SK-N-SH (cell line): ENCODE measurements around the gene NSUN2.

Source experiments
- EP300 ChIP-seq, 2 experiments: IDR thresholded peaks; 2 replicates each; pipeline versions ENCODE4 v1.4.0 to v1.6.1; 2012; ENCODE audit warnings: borderline replicate concordance in 1 of 2, low read depth in 1 of 2, low read length in 1 of 2
- EZH2phosphoT487 ChIP-seq: fragments of 200-600 bp; sonication (generic); IDR thresholded peaks from 2 replicates; pipeline ENCODE4 v1.6.1; 2017; ENCODE audit warnings: low read depth, mixed run types, mild to moderate bottlenecking, antibody characterized with exemption, moderate library complexity, borderline replicate concordance
- FOXM1 ChIP-seq: IDR thresholded peaks from 2 replicates; pipeline ENCODE4 v1.4.0; 2012; ENCODE audit warnings: low read depth, mild to moderate bottlenecking
- JUND ChIP-seq: IDR thresholded peaks from 2 replicates; pipeline ENCODE4 v1.4.0; 2012
- POLR2AphosphoS5 ChIP-seq: IDR thresholded peaks from 2 replicates; pipeline ENCODE4 v1.6.1; 2012; ENCODE audit warnings: low read depth, low read length
- RCOR1 ChIP-seq: fragments of 150-350 bp; IDR thresholded peaks from 2 replicates; pipeline ENCODE4 v1.6.1; 2017; ENCODE audit warnings: antibody characterized with exemption, low read length
- RXRA ChIP-seq: IDR thresholded peaks from 2 replicates; pipeline ENCODE4 v1.4.0; 2012; ENCODE audit warnings: low read depth, mild to moderate bottlenecking, borderline replicate concordance
- SMC3 ChIP-seq: IDR thresholded peaks from 2 replicates; pipeline ENCODE4 v1.6.1; 2012; ENCODE audit warnings: low read depth, low read length, improper control_type of control experiment
- TAF1 ChIP-seq: IDR thresholded peaks from 2 replicates; pipeline ENCODE4 v1.6.1; 2012; ENCODE audit warnings: low read depth, mild to moderate bottlenecking, low read length, moderate library complexity, borderline replicate concordance
- TF ChIP-seq, protein P1 (sequence below): fragments of 200-600 bp; sonication (generic); IDR thresholded peaks from 2 replicates; pipeline ENCODE4 v1.6.1; 2017; ENCODE audit warnings: antibody characterized with exemption, mild to moderate bottlenecking, moderate library complexity
- TF ChIP-seq, protein P2 (sequence below): IDR thresholded peaks from 2 replicates; pipeline ENCODE4 v1.6.1; 2012; ENCODE audit warnings: mild to moderate bottlenecking, low read depth, low read length, moderate library complexity
- TF ChIP-seq, protein P3 (sequence below): IDR thresholded peaks from 2 replicates; pipeline ENCODE4 v1.4.0; 2012; ENCODE audit warnings: low read depth, borderline replicate concordance

DNA sequence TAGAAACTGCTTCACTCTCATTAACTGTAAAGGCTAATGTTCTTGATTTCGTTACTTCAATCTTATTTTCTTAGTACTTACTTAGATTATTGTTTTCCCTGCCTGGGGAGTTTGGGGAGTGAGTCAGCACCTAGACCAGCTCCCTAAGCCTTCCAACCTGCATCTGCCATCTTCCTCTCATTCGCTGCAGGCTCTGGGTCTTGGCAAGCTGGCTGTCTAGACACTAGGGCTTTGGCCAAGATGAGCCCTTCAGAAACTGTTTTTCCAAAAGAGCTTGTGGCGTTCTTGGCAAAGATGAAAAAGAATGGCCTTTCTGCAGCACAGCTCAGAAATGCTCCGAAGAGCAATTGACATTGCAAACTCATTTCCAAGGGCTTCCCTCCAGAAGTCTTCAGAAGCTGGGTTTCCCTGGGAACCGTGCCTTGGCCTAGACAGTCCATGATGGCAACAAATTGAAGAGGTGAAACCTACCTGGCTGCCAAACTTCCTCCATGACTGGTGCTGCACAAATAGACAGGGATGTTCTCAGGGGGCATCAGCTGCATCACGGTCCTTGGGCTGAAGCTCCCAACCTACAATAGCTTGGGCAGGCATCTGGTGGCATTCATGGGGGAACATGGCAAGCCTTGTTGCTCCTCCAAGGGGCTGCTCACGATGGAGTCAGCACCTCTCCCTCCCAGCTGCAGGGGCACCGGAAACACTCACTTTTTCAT is 76.6 kb downstream of the NSUN2 start:
- TF ChIP-seq, protein P1, sequence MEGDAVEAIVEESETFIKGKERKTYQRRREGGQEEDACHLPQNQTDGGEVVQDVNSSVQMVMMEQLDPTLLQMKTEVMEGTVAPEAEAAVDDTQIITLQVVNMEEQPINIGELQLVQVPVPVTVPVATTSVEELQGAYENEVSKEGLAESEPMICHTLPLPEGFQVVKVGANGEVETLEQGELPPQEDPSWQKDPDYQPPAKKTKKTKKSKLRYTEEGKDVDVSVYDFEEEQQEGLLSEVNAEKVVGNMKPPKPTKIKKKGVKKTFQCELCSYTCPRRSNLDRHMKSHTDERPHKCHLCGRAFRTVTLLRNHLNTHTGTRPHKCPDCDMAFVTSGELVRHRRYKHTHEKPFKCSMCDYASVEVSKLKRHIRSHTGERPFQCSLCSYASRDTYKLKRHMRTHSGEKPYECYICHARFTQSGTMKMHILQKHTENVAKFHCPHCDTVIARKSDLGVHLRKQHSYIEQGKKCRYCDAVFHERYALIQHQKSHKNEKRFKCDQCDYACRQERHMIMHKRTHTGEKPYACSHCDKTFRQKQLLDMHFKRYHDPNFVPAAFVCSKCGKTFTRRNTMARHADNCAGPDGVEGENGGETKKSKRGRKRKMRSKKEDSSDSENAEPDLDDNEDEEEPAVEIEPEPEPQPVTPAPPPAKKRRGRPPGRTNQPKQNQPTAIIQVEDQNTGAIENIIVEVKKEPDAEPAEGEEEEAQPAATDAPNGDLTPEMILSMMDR, result no peak
- TF ChIP-seq, protein P2, sequence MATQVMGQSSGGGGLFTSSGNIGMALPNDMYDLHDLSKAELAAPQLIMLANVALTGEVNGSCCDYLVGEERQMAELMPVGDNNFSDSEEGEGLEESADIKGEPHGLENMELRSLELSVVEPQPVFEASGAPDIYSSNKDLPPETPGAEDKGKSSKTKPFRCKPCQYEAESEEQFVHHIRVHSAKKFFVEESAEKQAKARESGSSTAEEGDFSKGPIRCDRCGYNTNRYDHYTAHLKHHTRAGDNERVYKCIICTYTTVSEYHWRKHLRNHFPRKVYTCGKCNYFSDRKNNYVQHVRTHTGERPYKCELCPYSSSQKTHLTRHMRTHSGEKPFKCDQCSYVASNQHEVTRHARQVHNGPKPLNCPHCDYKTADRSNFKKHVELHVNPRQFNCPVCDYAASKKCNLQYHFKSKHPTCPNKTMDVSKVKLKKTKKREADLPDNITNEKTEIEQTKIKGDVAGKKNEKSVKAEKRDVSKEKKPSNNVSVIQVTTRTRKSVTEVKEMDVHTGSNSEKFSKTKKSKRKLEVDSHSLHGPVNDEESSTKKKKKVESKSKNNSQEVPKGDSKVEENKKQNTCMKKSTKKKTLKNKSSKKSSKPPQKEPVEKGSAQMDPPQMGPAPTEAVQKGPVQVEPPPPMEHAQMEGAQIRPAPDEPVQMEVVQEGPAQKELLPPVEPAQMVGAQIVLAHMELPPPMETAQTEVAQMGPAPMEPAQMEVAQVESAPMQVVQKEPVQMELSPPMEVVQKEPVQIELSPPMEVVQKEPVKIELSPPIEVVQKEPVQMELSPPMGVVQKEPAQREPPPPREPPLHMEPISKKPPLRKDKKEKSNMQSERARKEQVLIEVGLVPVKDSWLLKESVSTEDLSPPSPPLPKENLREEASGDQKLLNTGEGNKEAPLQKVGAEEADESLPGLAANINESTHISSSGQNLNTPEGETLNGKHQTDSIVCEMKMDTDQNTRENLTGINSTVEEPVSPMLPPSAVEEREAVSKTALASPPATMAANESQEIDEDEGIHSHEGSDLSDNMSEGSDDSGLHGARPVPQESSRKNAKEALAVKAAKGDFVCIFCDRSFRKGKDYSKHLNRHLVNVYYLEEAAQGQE, result no peak
- TF ChIP-seq RXRA (no peak), POLR2AphosphoS5 (no peak), TAF1 (no peak), FOXM1 (no peak), EZH2phosphoT487 (no peak), SMC3 (no peak), JUND (no peak), EP300 (IDR thresholded peaks at IDR 0.05; ENCODE audit: borderline replicate concordance in 1 of 2, low read depth in 1 of 2, low read length in 1 of 2) (no peak), RCOR1 (no peak)
- TF ChIP-seq, protein P3, sequence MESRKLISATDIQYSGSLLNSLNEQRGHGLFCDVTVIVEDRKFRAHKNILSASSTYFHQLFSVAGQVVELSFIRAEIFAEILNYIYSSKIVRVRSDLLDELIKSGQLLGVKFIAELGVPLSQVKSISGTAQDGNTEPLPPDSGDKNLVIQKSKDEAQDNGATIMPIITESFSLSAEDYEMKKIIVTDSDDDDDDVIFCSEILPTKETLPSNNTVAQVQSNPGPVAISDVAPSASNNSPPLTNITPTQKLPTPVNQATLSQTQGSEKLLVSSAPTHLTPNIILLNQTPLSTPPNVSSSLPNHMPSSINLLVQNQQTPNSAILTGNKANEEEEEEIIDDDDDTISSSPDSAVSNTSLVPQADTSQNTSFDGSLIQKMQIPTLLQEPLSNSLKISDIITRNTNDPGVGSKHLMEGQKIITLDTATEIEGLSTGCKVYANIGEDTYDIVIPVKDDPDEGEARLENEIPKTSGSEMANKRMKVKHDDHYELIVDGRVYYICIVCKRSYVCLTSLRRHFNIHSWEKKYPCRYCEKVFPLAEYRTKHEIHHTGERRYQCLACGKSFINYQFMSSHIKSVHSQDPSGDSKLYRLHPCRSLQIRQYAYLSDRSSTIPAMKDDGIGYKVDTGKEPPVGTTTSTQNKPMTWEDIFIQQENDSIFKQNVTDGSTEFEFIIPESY, result no peak
